Stimulated activated memory B cell treated with anti-CD40 and anti-IgM and Interleukin-4, amounts not matched to agents 10 μg/mL and 1 μg/mL and 100 μg/mL, for 72 hours (primary cell): ENCODE measurements around the gene PTCD3.

Source experiments
- ATAC-seq: fragments of 150-1000 bp; cut with Tn5 transposase; 2 replicates; pipeline ENCODE4 v1.10.0; 2021
- H3K27ac Mint-ChIP-seq: one replicate; pipeline ENCODE4 v1.8.0; 2022; ENCODE audit warnings: mild to moderate bottlenecking, mixed read lengths
- H3K27me3 Mint-ChIP-seq: one replicate; pipeline ENCODE4 v1.8.0; 2022; ENCODE audit warnings: mixed read lengths
- H3K36me3 Mint-ChIP-seq: one replicate; pipeline ENCODE4 v1.8.0; 2022; ENCODE audit warnings: mixed read lengths
- H3K4me1 Mint-ChIP-seq: one replicate; pipeline ENCODE4 v1.8.0; 2022; ENCODE audit warnings: mixed read lengths
- H3K4me3 Mint-ChIP-seq: one replicate; pipeline ENCODE4 v1.8.0; 2022; ENCODE audit warnings: mild to moderate bottlenecking, moderate library complexity, mixed read lengths
- H3K9me3 Mint-ChIP-seq: one replicate; pipeline ENCODE4 v1.8.0; 2022; ENCODE audit warnings: mixed read lengths

PTCD3 gene

DNA sequence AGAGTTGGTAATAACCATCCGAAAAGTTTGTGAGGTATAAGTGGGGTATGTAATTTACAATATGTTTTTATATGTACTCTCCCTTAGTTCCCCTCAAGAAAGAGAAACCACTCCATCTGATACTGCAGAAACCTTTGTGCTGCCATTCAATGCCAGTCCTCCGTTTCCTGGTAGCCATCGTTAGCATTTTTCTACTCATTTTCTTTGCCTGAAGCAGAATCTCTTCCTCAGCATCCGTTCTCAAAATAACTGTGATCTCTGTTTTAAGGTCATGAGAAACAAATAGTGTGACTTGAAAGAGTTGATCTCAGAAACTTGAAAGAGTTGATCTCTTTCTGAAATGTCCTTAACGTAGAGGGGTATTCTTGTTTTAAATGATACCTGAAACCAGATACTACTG is 996 bp downstream of the PTCD3 start:
- no peaks in the 10 kb centered on the region for H3K27me3 Mint-ChIP-seq
- H3K9me3 Mint-ChIP-seq: no peaks in the 10 kb centered on the region
- ATAC-seq: no peak
- H3K27ac Mint-ChIP-seq: peak overlapping the region; percentile 99
- peaks cover 44% of the 10 kb centered on the region for H3K4me1 Mint-ChIP-seq
- peaks cover 51% of the 10 kb centered on the region for H3K36me3 Mint-ChIP-seq
- H3K4me3 Mint-ChIP-seq: peak overlapping the region; percentile 90

DNA sequence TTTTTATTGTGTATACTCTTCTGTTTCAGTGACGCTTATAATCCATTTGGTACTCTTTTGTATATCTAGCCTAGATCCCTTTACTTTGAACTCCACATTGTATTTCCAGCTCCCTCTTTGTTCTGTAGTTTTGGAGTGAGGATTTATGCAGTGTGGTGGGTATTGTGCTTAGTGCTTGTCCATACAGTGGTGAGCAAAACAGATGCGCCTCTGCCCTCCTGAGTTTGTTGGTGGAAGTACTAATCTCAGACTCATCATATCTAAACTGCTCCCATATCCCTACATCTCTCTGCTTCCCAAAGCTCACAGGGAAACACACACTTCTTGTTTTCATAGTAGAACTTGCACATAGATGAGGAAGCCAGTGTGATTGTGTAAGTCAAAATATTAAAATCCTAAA is 12.1 kb downstream of the PTCD3 start:
- H3K9me3 Mint-ChIP-seq: no peaks in the 10 kb centered on the region
- H3K27ac Mint-ChIP-seq: no peak overlapping the region
- H3K4me3 Mint-ChIP-seq: no peak overlapping the region
- no peaks in the 10 kb centered on the region for H3K27me3 Mint-ChIP-seq
- H3K4me1 Mint-ChIP-seq: no peaks in the 10 kb centered on the region
- H3K36me3 Mint-ChIP-seq: peaks cover 71% of the 10 kb centered on the region
- no peak for ATAC-seq

DNA sequence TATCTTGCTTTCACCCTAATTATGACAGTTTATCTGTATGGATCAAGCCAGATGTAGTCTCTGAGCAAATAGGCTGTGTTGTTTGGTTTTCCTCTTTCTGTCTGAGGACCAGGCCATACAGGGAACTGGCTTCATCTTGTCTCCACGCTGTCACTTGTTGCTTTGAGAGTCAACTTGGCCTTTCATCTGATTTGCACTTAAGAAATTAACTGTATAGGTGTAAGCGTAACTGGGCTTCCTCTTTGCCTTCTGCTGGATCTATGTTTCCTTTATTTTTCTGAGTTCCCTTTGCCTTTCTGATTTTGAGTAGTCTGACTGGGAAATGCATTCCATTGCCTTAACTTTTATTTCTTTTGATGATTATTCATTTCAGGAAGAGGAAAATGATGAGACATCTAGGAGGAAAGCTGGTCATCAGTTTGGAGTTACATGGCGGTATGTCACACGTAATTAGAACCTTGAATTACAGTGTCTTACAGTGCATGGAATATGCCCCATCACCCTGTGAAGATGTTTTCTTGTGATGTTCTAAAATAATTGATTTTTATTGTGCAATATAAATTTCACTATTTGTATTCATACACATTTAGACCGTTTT is 17.4 kb downstream of the PTCD3 start:
- Mint-ChIP-seq H3K27me3 (no peaks in the 10 kb centered on the region), H3K4me1 (no peaks in the 10 kb centered on the region), H3K36me3 (peaks cover 68% of the 10 kb centered on the region), H3K27ac (no peak overlapping the region), H3K4me3 (no peak overlapping the region), H3K9me3 (no peaks in the 10 kb centered on the region)
- no peak for ATAC-seq

DNA sequence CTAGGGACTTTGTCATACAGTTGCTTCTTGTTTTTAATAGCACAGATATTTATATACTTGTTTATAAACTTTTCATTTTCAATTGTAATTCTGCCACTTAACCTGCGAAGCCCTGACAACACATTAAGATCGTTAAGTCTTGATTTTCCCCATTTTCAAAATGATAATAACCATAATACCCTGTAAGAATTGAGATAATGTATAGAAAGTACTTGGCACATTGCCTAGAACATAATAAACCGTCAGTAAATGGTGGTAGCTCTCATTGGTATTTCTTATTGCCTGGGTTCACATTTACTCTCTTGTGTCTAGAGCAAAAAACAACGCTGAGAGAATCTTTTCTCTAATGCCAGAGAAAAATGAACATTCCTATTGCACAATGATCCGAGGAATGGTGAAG is 18.6 kb downstream of the PTCD3 start:
- Mint-ChIP-seq H3K4me1 (peaks cover 10% of the 10 kb centered on the region), H3K27me3 (no peaks in the 10 kb centered on the region), H3K27ac (no peak overlapping the region), H3K36me3 (peaks cover 70% of the 10 kb centered on the region), H3K4me3 (no peak overlapping the region), H3K9me3 (no peaks in the 10 kb centered on the region)
- ATAC-seq: no peak

DNA sequence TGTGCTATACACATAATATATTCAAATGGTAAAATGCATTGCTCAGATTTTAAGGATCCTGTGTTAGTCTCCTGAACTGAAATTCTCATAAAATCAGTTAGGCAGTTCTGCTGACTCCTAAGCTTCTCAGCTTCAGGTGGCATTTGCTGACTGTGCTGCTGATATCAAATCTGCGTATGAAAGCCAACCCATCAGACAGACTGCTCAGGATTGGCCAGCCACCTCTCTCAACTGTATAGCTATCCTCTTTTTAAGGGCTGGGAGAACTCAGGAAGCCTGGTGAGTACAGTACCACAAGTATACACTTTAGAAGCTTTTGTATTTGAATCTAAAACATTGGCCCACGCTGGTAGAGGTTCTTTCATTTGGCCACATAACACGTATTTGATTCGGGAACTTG is 28.7 kb downstream of the PTCD3 start:
- H3K4me1 Mint-ChIP-seq: peaks cover 7% of the 10 kb centered on the region
- ATAC-seq: no peak
- peaks cover 74% of the 10 kb centered on the region for H3K36me3 Mint-ChIP-seq
- H3K27ac Mint-ChIP-seq: peak overlapping the region; percentile 6
- H3K27me3 Mint-ChIP-seq: no peaks in the 10 kb centered on the region
- no peaks in the 10 kb centered on the region for H3K9me3 Mint-ChIP-seq
- H3K4me3 Mint-ChIP-seq: no peak overlapping the region

DNA sequence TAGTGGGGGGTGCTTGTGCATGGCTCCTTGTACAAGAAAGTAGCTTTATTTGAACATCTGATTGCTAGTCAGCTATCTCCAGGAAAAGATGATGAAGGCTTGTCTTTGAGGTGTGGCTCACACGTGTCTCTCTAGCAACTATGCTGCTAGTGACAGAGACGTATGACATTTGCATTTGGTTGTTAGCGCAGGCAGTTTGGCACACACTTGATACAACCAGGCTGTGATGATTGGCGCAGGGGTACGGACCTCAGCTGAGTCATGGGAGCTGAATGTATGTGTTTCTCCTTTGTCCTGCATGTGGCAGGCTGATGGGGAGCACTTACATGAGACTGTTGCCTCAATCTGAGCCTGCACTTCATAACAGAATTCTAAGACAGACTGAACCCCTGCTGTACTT is 29.6 kb downstream of the PTCD3 start:
- H3K4me3 Mint-ChIP-seq: no peak overlapping the region
- H3K4me1 Mint-ChIP-seq: no peaks in the 10 kb centered on the region
- H3K27me3 Mint-ChIP-seq: no peaks in the 10 kb centered on the region
- no peak overlapping the region for H3K27ac Mint-ChIP-seq
- ATAC-seq: no peak
- H3K36me3 Mint-ChIP-seq: peaks cover 80% of the 10 kb centered on the region
- no peaks in the 10 kb centered on the region for H3K9me3 Mint-ChIP-seq

DNA sequence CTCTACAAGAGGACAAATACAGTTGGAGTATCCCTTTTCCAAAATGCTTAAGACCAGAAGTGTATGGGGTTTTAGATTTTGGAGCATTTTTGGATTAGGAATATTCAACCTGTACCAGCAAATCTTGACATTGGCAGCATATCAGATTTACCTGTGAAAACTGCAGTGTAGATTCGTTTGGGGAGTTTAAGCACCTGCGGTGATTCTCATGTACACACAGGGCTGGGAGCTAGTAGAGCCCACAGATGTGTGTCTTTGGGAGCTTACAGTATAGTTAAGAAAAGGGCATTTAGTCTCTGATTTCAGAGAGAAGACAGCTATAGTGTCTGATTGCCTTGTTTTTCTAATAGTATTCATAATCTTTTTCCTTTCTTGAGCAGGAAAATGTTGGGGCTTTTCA is 30.1 kb downstream of the PTCD3 start:
- Mint-ChIP-seq H3K27me3 (no peaks in the 10 kb centered on the region), H3K4me1 (no peaks in the 10 kb centered on the region), H3K9me3 (no peaks in the 10 kb centered on the region), H3K27ac (no peak overlapping the region), H3K4me3 (no peak overlapping the region), H3K36me3 (peaks cover 84% of the 10 kb centered on the region)
- no peak for ATAC-seq

DNA sequence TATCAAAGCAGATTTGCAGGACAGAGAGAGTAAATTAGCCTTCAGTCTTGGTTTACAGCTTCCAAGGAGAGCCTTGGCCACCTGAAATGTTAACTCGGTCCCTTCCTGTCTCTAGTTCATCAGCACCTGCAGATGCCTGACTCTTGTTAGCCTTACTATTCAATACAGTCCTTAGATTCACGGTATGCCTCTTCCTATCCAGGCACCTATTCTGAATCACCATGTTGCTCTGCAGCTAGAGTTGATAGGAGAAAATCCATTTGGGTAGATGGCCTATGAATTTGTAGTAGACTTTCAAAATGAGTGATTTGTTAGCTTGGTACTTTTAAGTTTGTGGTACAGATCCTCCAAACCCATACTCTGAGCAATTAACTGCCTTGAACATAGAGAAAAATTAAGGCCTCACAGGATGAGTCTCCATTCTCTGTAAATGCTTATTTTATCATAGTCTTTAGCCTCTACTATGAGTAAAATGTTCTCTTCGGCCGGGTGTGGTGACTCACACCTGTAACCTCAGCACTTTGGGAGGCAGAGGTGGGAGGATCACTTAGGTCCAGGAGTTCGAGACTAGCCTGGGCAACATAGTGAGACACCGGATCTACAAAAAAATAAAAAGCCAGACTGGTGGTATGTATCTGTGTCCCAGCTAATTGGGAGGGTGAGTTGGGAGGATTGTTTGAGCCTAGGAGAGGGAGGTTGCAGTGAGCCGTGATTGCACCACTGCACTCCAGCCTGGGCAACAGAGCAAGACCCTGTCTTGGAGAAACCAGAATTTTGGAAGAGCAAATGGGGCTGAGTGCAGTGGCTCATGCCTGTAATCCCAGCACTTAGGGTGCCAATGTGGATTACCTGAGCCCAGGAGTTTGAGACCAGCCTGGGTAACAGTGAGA is 32.9 kb downstream of the PTCD3 start:
- Mint-ChIP-seq H3K27me3 (no peaks in the 10 kb centered on the region), H3K9me3 (no peaks in the 10 kb centered on the region), H3K4me1 (no peaks in the 10 kb centered on the region), H3K36me3 (peaks cover 75% of the 10 kb centered on the region), H3K4me3 (no peak overlapping the region), H3K27ac (no peak overlapping the region)
- no peak for ATAC-seq

DNA sequence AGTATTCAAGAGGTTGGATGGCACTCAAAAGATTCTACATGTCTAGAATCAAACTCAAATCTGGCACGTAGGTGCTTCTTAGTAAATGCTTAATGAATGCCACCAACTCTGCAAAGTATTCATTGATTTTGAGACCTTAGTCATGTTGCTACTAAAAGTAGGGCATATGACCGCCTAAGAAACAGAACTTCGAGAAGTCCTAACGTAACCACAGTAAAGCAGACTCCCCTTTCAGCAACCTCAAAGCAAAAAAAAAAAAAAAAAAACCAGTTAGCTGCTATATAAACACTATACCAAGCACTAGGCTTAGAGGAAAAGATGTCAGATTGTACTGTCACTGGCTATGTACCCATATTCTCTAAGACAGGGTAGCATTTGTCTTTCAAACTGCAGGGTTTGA is 33.9 kb downstream of the PTCD3 start:
- H3K4me1 Mint-ChIP-seq: no peaks in the 10 kb centered on the region
- no peak for ATAC-seq
- H3K27me3 Mint-ChIP-seq: no peaks in the 10 kb centered on the region
- peaks cover 77% of the 10 kb centered on the region for H3K36me3 Mint-ChIP-seq
- H3K9me3 Mint-ChIP-seq: no peaks in the 10 kb centered on the region
- H3K27ac Mint-ChIP-seq: no peak overlapping the region
- no peak overlapping the region for H3K4me3 Mint-ChIP-seq

DNA sequence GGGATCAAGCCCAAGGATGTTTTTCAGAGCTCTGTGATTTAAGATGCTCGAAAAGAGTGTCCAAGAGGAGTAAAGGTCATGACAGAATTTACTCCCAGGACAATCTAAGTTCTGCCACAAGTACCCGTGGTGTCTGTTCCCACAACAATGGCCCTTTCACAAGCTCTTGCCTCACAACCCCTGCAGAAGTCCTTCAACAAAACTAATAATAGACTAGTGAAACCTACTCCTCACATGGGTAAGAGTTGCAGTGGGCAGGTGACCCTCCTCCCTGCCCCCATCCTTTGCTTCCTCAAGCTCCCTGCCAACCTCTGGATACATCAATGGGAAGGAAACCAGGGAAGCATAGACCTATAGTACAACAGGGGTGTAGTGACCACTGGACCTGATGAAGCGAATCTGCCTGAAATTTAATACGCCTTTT is 34.9 kb downstream of the PTCD3 start:
- no peak overlapping the region for H3K4me3 Mint-ChIP-seq
- H3K27ac Mint-ChIP-seq: no peak overlapping the region
- no peak for ATAC-seq
- H3K27me3 Mint-ChIP-seq: no peaks in the 10 kb centered on the region
- no peaks in the 10 kb centered on the region for H3K9me3 Mint-ChIP-seq
- H3K36me3 Mint-ChIP-seq: peaks cover 71% of the 10 kb centered on the region
- no peaks in the 10 kb centered on the region for H3K4me1 Mint-ChIP-seq

DNA sequence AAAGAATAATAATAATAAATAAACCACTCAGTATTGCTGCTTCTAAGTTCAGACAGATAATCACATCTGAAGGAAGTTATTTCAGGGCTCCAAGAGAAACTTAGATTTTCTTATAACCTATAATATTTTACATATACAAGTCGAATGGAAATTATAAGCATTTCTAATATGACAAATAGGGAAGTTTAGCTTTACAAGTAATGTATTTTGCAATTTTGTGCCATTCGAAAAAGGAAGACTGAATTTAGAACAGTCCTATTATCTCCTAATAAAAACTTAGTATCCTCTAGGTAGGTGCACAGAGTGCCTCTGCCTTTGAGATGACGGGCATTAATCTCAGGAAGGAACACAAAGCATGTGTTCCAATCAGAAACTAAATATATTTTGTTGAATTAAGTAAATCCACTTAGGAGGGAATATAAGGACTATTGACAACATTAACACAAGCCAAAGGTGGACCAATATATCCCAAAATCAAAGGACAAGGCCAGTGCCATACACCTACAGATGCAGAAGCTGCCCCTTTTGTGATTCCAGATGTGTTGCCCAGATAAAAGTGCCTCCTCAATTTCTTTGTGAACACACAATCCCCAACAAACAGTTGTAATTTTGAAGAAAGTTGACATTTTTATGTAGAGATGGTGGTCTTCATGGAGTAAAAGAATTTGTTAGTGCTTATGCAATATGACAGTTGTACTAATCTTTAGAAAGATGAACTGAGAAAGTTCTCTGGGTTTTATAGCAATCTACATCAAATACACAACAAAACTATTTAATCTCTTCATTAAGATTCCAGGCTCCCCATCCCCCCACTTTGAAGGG is 36.6 kb downstream of the PTCD3 start:
- no peak overlapping the region for H3K27ac Mint-ChIP-seq
- H3K9me3 Mint-ChIP-seq: no peaks in the 10 kb centered on the region
- H3K4me3 Mint-ChIP-seq: no peak overlapping the region
- no peaks in the 10 kb centered on the region for H3K27me3 Mint-ChIP-seq
- no peak for ATAC-seq
- H3K36me3 Mint-ChIP-seq: peaks cover 65% of the 10 kb centered on the region
- no peaks in the 10 kb centered on the region for H3K4me1 Mint-ChIP-seq

DNA sequence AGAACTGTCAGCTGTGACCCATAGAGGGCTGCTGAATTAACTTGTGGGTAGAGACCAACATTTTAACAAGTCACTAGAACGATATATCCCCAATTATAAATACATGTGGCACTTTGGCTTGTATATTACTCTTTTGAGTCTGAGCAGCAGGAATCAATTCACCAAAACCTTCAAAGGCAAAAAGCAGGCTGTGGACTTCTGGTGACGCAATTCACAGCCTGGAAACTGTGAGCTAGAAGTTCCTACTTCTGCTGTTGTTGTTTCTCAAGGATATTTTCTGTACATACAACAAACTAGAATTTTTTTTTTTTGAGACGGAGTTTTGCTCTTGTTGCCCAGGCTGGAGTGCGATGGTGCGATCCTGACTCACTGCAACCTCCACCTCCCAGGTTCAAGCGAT is 37.3 kb downstream of the PTCD3 start:
- Mint-ChIP-seq H3K4me1 (no peaks in the 10 kb centered on the region), H3K27ac (no peak overlapping the region), H3K4me3 (no peak overlapping the region), H3K9me3 (no peaks in the 10 kb centered on the region), H3K27me3 (no peaks in the 10 kb centered on the region), H3K36me3 (peaks cover 64% of the 10 kb centered on the region)
- no peak for ATAC-seq

DNA sequence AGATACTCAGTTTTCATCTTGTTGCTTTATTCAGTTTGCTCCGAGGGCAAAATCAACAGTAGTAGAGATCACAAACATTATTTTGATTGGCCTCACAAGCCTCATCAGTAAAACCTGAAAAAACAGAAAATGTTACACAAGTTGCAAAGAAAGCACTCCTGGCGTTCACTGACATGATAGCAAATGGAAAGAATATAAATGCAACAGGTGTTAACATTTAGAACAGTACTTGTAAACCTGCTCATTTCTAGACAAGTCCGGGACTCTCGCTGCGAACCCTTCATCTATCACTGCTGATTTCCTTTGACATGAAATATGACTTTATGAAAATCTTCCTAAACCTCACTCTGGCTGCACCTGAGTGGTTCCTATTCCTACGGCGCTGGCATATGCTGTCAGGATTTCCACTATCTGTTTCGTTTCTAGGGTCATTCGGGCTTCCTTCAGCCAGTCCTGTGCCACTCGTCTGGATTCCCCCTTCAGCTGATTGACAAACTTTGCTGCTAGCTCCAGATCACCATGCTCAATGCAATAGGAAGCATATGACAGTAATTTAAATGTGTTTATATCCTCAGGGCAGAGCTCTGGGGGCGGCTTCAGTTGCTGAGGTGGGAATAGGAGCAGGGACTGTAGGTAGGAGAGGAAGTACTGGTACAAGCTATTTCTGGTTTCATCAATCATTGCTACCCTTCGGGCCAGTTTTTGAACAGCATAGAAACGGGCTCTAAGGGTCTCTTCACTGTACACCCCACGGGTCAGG is 38.1 kb downstream of the PTCD3 start:
- no peak for ATAC-seq
- H3K27me3 Mint-ChIP-seq: no peaks in the 10 kb centered on the region
- H3K27ac Mint-ChIP-seq: no peak overlapping the region
- H3K9me3 Mint-ChIP-seq: no peaks in the 10 kb centered on the region
- no peaks in the 10 kb centered on the region for H3K4me1 Mint-ChIP-seq
- no peak overlapping the region for H3K4me3 Mint-ChIP-seq
- peaks cover 62% of the 10 kb centered on the region for H3K36me3 Mint-ChIP-seq

DNA sequence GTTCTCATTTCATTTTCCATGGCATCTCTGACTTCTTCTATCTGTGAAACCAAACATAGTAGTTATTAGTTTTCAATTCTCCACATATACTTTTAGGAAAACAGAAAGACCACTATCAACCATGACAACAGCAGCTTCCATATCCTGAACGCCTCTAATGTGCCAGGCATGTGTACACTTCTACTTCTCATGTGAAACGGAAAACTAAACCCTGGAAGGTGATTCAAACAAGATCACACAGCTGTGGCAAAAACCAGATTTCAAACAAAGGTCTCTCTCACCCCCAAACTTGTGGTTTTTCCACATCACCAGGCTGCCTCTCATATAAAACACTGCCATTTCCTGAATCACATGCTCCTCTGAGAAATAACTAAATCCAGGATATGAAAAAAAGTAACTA is 41.8 kb downstream of the PTCD3 start:
- ATAC-seq: no peak
- H3K27me3 Mint-ChIP-seq: no peaks in the 10 kb centered on the region
- no peak overlapping the region for H3K27ac Mint-ChIP-seq
- H3K4me3 Mint-ChIP-seq: no peak overlapping the region
- H3K4me1 Mint-ChIP-seq: no peaks in the 10 kb centered on the region
- no peaks in the 10 kb centered on the region for H3K9me3 Mint-ChIP-seq
- H3K36me3 Mint-ChIP-seq: peaks cover 64% of the 10 kb centered on the region

DNA sequence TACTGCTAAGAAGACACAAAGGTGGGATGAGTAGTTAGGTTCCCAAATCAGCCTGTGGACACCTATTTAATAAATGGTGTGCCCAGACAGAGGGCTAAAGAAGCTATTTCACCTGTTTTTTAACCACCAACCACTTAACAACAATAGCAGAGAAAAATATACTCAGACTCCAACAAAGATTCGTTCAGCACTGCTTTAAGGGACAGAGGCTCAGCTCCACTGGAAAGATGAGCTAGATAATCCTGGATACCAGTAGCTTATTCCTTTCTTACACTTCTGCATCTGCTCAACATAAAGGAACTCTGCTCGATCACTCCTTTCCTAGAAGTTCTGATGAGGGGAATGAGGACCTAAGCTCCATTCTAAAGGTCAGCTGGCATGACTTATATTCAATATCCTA is 44.5 kb downstream of the PTCD3 start:
- Mint-ChIP-seq H3K27me3 (no peaks in the 10 kb centered on the region), H3K4me1 (no peaks in the 10 kb centered on the region), H3K36me3 (peaks cover 62% of the 10 kb centered on the region), H3K9me3 (no peaks in the 10 kb centered on the region), H3K4me3 (no peak overlapping the region), H3K27ac (no peak overlapping the region)
- ATAC-seq: no peak
